ENCODE results near the gene SMIM35. TPM values are rescaled to one million over a fixed set of nuclear protein-coding genes. Genes with fewer than 3 reads are reported as not detected.

Gene SMIM35
- total RNA-seq (2021): not detected in 3 replicates
- Bru-seq, nascent RNA: percentile 1 among the genes with signal in this experiment
- long read RNA-seq, experiment 1: 0 reads
- long read RNA-seq, experiment 2: 0 reads
- long read RNA-seq, experiment 3: 0 reads

DNA sequence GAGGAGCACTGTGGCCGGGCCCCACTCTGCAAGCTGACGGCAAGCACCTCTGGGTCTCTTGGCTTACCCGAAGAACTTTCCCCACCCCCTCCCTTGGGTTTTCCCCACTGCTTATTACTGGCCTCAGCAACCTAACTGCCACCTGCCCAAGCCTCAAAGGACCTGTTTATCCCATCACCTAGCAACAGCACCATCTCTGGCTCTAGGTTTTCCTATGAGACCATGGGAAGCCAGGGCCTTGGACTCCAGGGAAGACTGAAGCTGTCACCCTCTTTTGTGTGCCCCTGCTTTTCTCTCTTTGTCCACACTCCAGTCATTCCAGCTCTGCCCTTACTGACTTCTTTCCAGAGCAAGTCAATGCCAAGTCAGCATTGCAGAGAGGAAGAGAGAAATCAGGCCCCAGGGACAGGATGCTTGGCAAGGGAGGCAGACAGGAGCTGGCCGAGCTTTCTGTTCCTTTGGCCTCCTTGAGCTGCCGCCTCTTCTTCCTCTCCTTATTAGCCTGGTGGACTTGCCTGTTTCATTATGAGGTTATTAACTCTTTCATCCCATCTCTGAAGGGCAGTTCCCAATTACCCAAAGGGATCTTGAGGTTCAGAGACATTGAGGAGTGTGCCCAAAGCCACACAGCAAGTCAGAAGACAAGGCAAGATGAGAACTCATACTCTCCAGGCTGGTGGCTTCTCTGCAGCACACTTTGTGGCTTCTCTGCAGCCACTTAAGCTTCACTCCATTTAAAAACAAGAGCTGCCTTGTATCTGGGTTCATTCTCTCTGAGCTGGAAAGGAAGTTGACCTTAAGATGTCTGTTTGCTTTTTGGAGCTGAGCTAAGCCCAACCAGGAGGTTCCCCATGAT lies at the start of gene SMIM35:
SMIM35 (minus strand) TSS at position 51 of the 856 bp plus-strand sequence. CDS start 206 bp downstream, outside the sequence.
- H3K4me3 Mint-ChIP-seq: no peak within 1 kb of the TSS
- CTCF ChIA-PET: interaction anchor here (1.0 to 1.6 kb wide), 3 partner anchors 16 to 111 kb away, joined by 3 to 6 read pairs (median 3); no protein-coding TSS in a partner anchor

DNA sequence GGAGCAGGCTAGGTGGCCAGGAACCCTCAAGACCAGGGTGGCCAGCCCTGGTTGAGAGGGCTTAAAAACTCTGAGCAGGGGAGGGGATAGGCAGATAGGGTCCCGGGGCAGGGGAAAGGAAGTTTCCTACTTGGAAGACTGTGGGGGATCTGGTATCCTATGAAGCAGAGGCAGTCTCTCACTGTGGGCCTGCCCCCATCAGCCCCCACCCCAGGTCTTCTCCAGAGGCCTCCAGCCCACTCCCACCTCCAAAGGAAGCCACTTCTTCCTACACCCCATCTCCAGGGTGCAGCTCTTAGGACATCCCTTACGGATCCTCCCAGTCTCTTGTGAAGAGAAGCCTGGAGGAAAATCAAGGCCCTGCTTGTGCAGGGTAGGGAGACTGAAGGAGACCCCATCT lies 49.6 kb upstream of the SMIM35 start:
- ChIA-PET CTCF (no interaction called here), POLR2A (no interaction called here)
- no peak overlapping the region for H3K27ac Mint-ChIP-seq
- DNase-seq (ENCODE audit: low spot score) (no peak), ATAC-seq (no peak)
- peaks cover 6% of the 10 kb centered on the region for H3K4me1 Mint-ChIP-seq
- H3K27me3 Mint-ChIP-seq (ENCODE audit: low read depth): no peaks in the 10 kb centered on the region; the same call in 1 of the 2 replicates
- no peaks in the 10 kb centered on the region for H3K9me3 Mint-ChIP-seq
- no peaks in the 10 kb centered on the region for H3K36me3 Mint-ChIP-seq
- no peak overlapping the region for H3K4me3 Mint-ChIP-seq
- TF ChIP-seq TEAD4 (CRISPR knock-in tag; IDR thresholded peaks at IDR 0.05) (no peak), TEAD1 (CRISPR knock-in tag; IDR thresholded peaks at IDR 0.05) (no peak), SMAD4 (CRISPR knock-in tag; IDR thresholded peaks at IDR 0.05) (no peak), ZNF138 (CRISPR knock-in tag; conservative IDR thresholded peaks at IDR 0.05) (no peak), ZNF219 (CRISPR knock-in tag; IDR thresholded peaks at IDR 0.05; ENCODE audit: borderline replicate concordance) (no peak)
- TF ChIP-seq, protein P1, sequence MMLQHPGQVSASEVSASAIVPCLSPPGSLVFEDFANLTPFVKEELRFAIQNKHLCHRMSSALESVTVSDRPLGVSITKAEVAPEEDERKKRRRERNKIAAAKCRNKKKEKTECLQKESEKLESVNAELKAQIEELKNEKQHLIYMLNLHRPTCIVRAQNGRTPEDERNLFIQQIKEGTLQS (CRISPR knock-in tag; conservative IDR thresholded peaks at IDR 0.05): no peak
- TF ChIP-seq, protein P2, sequence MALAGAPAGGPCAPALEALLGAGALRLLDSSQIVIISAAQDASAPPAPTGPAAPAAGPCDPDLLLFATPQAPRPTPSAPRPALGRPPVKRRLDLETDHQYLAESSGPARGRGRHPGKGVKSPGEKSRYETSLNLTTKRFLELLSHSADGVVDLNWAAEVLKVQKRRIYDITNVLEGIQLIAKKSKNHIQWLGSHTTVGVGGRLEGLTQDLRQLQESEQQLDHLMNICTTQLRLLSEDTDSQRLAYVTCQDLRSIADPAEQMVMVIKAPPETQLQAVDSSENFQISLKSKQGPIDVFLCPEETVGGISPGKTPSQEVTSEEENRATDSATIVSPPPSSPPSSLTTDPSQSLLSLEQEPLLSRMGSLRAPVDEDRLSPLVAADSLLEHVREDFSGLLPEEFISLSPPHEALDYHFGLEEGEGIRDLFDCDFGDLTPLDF (CRISPR knock-in tag; IDR thresholded peaks at IDR 0.05): no peak
- TF ChIP-seq, protein P3, sequence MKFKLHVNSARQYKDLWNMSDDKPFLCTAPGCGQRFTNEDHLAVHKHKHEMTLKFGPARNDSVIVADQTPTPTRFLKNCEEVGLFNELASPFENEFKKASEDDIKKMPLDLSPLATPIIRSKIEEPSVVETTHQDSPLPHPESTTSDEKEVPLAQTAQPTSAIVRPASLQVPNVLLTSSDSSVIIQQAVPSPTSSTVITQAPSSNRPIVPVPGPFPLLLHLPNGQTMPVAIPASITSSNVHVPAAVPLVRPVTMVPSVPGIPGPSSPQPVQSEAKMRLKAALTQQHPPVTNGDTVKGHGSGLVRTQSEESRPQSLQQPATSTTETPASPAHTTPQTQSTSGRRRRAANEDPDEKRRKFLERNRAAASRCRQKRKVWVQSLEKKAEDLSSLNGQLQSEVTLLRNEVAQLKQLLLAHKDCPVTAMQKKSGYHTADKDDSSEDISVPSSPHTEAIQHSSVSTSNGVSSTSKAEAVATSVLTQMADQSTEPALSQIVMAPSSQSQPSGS (CRISPR knock-in tag; IDR thresholded peaks at IDR 0.05; ENCODE audit: borderline replicate concordance, low read depth): no peak

More for the DNA sequence above, at the start of gene SMIM35:
- DNase-seq (ENCODE audit: low spot score) (no peak), ATAC-seq (no peak)
- H3K9me3 Mint-ChIP-seq: peaks cover 21% of the 10 kb centered on the region
- H3K27ac Mint-ChIP-seq: no peak within 1 kb of the TSS
- H3K4me1 Mint-ChIP-seq: peaks cover 9% of the 10 kb centered on the region
- H3K27me3 Mint-ChIP-seq (ENCODE audit: low read depth): no peaks in the 10 kb centered on the region; the same call in 1 of the 2 replicates
- no peaks in the 10 kb centered on the region for H3K36me3 Mint-ChIP-seq
- POLR2A ChIA-PET: no interaction called here
- TF ChIP-seq OVOL2 (CRISPR knock-in tag; IDR thresholded peaks at IDR 0.05; ENCODE audit: borderline replicate concordance) (no peak), TCF7 (CRISPR knock-in tag; IDR thresholded peaks at IDR 0.05; ENCODE audit: low read depth) (no peak), MXD4 (CRISPR knock-in tag; IDR thresholded peaks at IDR 0.05; ENCODE audit: borderline replicate concordance) (no peak), SP1 (CRISPR knock-in tag; conservative IDR thresholded peaks at IDR 0.05) (no peak), ELF4 (CRISPR knock-in tag; IDR thresholded peaks at IDR 0.05; ENCODE audit: low read depth) (no peak), NR3C1 (CRISPR knock-in tag; conservative IDR thresholded peaks at IDR 0.05; ENCODE audit: low read depth) (no peak), PRRX2 (CRISPR knock-in tag; IDR thresholded peaks at IDR 0.05) (no peak)
- TF ChIP-seq, protein P4, sequence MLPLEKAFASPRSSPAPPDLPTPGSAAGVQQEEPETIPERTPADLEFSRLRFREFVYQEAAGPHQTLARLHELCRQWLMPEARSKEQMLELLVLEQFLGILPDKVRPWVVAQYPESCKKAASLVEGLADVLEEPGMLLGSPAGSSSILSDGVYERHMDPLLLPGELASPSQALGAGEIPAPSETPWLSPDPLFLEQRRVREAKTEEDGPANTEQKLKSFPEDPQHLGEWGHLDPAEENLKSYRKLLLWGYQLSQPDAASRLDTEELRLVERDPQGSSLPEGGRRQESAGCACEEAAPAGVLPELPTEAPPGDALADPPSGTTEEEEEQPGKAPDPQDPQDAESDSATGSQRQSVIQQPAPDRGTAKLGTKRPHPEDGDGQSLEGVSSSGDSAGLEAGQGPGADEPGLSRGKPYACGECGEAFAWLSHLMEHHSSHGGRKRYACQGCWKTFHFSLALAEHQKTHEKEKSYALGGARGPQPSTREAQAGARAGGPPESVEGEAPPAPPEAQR (CRISPR knock-in tag; IDR thresholded peaks at IDR 0.05): no peak
- TF ChIP-seq, protein P5, sequence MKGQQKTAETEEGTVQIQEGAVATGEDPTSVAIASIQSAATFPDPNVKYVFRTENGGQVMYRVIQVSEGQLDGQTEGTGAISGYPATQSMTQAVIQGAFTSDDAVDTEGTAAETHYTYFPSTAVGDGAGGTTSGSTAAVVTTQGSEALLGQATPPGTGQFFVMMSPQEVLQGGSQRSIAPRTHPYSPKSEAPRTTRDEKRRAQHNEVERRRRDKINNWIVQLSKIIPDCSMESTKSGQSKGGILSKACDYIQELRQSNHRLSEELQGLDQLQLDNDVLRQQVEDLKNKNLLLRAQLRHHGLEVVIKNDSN (CRISPR knock-in tag; IDR thresholded peaks at IDR 0.05): no peak
- TF ChIP-seq, protein P6, sequence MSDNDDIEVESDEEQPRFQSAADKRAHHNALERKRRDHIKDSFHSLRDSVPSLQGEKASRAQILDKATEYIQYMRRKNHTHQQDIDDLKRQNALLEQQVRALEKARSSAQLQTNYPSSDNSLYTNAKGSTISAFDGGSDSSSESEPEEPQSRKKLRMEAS (CRISPR knock-in tag; IDR thresholded peaks at IDR 0.05): no peak
- TF ChIP-seq, protein P7, sequence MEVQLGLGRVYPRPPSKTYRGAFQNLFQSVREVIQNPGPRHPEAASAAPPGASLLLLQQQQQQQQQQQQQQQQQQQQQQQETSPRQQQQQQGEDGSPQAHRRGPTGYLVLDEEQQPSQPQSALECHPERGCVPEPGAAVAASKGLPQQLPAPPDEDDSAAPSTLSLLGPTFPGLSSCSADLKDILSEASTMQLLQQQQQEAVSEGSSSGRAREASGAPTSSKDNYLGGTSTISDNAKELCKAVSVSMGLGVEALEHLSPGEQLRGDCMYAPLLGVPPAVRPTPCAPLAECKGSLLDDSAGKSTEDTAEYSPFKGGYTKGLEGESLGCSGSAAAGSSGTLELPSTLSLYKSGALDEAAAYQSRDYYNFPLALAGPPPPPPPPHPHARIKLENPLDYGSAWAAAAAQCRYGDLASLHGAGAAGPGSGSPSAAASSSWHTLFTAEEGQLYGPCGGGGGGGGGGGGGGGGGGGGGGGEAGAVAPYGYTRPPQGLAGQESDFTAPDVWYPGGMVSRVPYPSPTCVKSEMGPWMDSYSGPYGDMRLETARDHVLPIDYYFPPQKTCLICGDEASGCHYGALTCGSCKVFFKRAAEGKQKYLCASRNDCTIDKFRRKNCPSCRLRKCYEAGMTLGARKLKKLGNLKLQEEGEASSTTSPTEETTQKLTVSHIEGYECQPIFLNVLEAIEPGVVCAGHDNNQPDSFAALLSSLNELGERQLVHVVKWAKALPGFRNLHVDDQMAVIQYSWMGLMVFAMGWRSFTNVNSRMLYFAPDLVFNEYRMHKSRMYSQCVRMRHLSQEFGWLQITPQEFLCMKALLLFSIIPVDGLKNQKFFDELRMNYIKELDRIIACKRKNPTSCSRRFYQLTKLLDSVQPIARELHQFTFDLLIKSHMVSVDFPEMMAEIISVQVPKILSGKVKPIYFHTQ (CRISPR knock-in tag; IDR thresholded peaks at IDR 0.05): no peak
- TF ChIP-seq, protein P8, sequence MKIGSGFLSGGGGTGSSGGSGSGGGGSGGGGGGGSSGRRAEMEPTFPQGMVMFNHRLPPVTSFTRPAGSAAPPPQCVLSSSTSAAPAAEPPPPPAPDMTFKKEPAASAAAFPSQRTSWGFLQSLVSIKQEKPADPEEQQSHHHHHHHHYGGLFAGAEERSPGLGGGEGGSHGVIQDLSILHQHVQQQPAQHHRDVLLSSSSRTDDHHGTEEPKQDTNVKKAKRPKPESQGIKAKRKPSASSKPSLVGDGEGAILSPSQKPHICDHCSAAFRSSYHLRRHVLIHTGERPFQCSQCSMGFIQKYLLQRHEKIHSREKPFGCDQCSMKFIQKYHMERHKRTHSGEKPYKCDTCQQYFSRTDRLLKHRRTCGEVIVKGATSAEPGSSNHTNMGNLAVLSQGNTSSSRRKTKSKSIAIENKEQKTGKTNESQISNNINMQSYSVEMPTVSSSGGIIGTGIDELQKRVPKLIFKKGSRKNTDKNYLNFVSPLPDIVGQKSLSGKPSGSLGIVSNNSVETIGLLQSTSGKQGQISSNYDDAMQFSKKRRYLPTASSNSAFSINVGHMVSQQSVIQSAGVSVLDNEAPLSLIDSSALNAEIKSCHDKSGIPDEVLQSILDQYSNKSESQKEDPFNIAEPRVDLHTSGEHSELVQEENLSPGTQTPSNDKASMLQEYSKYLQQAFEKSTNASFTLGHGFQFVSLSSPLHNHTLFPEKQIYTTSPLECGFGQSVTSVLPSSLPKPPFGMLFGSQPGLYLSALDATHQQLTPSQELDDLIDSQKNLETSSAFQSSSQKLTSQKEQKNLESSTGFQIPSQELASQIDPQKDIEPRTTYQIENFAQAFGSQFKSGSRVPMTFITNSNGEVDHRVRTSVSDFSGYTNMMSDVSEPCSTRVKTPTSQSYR (CRISPR knock-in tag; IDR thresholded peaks at IDR 0.05): no peak
- TF ChIP-seq, protein P2 (CRISPR knock-in tag; IDR thresholded peaks at IDR 0.05): no peak
